NOMO-1 treated with DMSO at 0.1 percent for 48 hours (cell line): ENCODE results near the gene ZNF296.

ENCODE experiments used
- DNase-seq: peaks from one replicate; lab custom pipeline; 2025; ENCODE audit not compliant: unreplicated experiment; lab: John Stamatoyannopoulos, UW

ZNF296 gene

GRCh38 chr19:45061965-45062364 lies 14.3 kb downstream of the ZNF296 start:
- DNase-seq: no peak

DNA sequence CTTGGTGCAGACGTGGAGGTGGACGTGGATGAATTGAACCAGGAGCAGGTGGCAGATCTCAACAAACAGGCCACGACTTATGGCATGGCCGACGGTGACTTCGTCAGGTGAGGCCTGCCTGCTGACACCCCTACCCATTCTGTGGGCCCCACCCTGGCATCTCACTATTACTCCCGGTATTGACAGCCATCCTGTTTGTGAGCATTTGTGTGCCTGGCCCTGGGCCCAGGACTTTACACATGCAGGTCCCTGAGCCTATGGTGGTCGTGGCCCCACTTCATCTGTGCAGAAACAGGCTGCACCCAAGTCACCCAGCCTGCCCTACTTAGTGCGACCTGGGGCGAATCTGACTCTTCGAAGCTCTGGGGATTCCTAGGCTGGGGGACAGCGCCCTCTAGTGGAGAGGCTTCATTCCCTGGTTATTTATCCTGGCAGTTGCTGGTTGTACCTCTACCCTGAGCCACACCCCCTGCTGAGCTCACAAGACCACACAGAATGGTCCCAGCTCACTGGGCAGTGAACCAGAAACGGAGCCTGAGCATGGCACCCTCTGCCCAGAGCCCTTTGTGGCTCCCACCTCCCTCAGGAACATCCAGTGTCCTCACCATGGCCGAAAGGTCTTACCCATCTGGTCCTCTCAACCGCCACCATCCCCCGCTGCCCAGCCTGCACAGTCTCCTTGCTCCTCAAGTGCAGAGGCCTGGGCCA lies 16.9 kb downstream of the ZNF296 start:
- DNase-seq: peak; percentile 68

GRCh38 chr19:45058622-45059159 lies 17.6 kb downstream of the ZNF296 start:
- DNase-seq: no peak

GRCh38 chr19:45057444-45057843 lies 18.8 kb downstream of the ZNF296 start:
- DNase-seq: no peak

- DNase-seq: no peak
These were observed 19.4 kb downstream of the ZNF296 start for GRCh38 chr19:45056831-45057230.

DNA sequence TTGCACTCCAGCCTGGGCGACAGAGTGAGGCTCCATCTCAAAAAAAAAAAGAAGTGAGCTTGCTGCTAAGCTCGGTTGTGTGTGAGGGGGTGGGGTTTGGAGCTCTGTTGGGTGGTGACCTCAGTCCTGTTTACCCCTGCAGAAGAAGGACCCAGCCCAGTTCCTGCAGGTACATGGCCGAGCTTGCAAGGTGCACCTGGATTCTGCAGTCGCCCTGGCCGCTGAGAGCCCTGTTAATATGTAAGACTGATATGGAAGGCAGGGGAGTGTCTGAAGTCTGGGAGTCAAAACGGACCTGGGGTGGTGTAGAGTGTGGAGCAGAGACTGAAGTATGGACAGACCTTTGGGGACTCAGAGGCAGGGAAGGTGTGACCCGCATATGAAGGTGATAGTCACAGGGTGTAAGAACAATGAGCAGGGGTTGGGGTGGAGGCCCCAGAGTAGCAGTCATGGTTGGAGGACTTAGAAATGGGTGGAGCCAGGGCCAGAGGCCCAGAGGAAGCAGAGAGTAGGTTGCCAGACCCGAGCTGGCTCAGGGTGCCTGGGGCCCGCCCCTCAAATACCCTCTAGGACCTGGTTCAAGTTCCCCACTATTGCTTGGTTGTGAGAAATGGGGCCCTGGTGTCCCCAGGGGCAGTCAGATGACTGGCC lies 24.2 kb downstream of the ZNF296 start:
- no peak for DNase-seq

GRCh38 chr19:45050036-45050435 lies 26.2 kb downstream of the ZNF296 start:
- DNase-seq: no peak

- DNase-seq: no peak
These were observed 27.1 kb downstream of the ZNF296 start for GRCh38 chr19:45049073-45049736.

- peak; percentile 90 for DNase-seq
These were observed 29.0 kb downstream of the ZNF296 start for GRCh38 chr19:45047188-45047797.

DNA sequence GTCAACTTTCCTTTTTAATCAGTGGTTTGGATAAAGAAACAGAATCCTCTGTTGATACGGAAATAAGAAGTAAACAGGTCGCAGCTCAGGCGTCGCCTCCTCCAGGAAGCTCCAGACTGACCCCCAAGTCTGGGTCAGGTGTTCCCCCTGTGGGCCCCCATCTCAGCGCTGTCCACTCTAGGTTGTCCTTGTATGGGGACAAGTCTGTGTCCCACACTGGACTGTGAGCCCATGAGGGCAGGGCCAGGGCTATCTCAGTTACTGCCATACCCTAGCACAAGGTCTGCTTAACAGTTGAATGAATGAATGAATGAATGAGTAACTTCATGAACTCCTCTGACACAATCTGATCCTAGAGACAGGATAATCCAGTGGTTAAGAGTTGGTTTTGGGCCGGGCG lies 29.9 kb downstream of the ZNF296 start:
- DNase-seq: no peak

- no peak for DNase-seq
These were observed 30.5 kb downstream of the ZNF296 start for GRCh38 chr19:45045671-45046353.

DNA sequence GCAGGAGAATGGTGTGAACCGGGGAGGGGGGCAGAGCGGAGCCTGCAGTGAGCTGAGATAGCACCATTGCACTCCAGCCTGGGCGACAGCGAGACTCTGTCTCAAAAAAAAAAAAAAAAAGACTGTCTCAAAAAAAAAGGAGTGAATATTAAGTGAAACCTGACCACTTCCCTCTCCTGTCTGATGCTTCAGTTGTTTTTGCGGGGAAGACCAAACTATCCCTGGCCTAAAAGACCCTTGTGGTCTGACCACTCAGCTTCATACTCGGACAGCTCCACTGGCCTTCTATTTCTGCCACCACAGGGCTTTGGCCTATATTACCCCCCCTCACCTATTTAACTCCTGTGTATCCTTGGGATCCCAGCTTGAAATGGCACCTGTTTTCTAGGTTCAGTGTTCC lies 35.2 kb downstream of the ZNF296 start:
- DNase-seq: peak; percentile 16

DNA sequence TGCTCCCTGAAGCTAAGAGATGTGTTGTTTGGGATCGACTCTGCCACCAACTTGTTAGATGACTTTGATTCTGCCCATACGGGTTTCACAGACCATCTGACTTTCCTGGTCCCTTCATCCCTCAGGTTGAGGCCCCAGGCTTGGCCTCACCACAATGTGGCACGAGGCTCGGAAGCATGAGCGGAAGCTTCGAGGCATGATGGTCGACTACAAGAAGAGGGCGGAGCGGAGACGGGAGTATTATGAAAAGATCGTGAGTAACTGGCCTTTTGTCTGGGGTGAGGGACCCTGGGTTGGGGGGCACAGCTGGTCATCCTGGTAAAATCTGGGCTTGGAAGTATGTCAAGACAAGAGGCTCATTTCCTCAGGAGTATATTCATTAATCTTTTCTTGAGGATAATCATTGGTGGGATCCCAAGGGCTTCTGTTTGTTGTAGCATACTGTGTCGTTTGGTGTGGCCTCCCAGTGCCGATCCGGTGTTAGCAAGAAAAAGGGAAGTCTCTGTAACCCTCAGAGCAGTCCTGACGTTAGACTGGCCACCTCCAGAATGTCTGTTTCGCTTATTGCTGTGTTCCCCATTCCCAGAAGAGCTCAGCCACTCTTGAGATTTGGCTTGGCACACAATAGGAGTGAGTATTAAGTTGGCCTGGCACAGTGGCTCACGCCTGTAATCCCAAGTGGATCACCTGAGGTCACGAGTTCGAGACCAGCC lies 36.1 kb downstream of the ZNF296 start:
- DNase-seq: peak; percentile 84

- peak; percentile 81 for DNase-seq
These were observed 37.1 kb downstream of the ZNF296 start, which contains the start of gene CLASRP for GRCh38 chr19:45038931-45039893. Gene CLASRP (plus strand): TSS chr19:45039045. CDS start chr19:45040213, 1,168 bp downstream.

- DNase-seq: no peak
These were observed 38.7 kb downstream of the ZNF296 start for GRCh38 chr19:45037393-45038169.

- no peak for DNase-seq
These were observed 40.5 kb downstream of the ZNF296 start for GRCh38 chr19:45035755-45036154.

- DNase-seq: no peak
These were observed 43.9 kb downstream of the ZNF296 start for GRCh38 chr19:45032421-45032820.

- no peak for DNase-seq
These were observed 45.5 kb downstream of the ZNF296 start for GRCh38 chr19:45030825-45031224.
